KOPT-K1 (cell line): ENCODE results near the gene HYPK.
"Not testable (repeated sequence)": the region's sequence is repeated elsewhere in the genome, so short reads cannot be mapped to it uniquely, and the experiment has no call there.

ENCODE experiments used
- H3K27ac ChIP-seq: fragments of 200-600 bp; sonication (generic); 2 replicates; pipeline ENCODE4 v1.5.1; 2016; ENCODE audit warnings: antibody characterized with exemption, mild to moderate bottlenecking, low read depth, low read length; ENCODE audit not compliant: poor library complexity, severe bottlenecking
- H3K36me3 ChIP-seq: fragments of 200-600 bp; sonication (generic); 2 replicates; pipeline ENCODE4 v1.5.1; 2017; ENCODE audit warnings: antibody characterized with exemption, mild to moderate bottlenecking, low read length, moderate library complexity; ENCODE audit not compliant: insufficient read depth
- H3K9me3 ChIP-seq: fragments of 200-600 bp; sonication (generic); 2 replicates; pipeline ENCODE4 v1.5.1; 2017; ENCODE audit warnings: antibody characterized with exemption, low read length, mild to moderate bottlenecking; ENCODE audit not compliant: insufficient read depth, poor library complexity, severe bottlenecking

Gene HYPK

DNA sequence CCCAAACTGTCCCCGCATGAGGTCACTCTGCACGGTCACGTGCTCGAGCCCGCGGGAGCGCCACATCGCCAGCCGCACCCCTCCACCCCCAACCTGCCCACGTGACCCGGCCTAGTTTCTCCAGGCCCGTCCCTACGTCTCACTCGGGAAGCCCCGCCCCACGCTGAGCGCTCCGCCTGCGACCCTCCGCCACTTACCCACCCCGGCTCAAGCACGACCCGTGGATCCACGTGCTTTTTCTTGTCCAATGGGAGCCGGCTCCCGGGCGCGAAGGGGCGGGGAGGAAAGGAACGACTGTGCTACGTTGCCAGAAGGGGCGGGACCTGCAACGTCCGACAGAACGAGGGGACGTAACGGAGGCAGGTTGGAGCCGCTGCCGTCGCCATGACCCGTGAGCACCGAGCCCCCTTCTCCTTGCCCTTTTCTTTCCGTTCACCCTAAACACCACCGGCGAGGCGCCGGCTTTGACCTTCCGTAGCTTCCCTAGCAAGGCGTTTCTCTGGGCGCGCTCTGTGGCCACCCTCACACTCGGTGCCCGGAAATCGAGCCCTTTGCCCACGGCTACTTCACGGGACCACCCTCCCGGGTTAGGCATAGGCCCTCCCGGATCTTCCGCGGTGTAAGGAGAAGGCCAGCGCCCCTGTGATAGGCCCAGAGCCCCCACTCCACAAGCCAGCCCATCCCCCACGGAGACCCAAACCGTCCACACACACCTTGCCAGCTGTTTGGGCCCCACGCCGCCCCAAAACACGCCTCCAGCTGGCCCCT lies 8.2 kb upstream of the HYPK start, which contains the start of gene SERF2:
SERF2 (plus strand) TSS at position 328 of the 768 bp plus-strand sequence; CDS start at position 385, 57 bp downstream.
- no peaks in the 10 kb centered on the region for H3K9me3 ChIP-seq
- peaks cover 40% of the 10 kb centered on the region for H3K36me3 ChIP-seq
- peak within 1 kb of the TSS; percentile 95 for H3K27ac ChIP-seq

DNA sequence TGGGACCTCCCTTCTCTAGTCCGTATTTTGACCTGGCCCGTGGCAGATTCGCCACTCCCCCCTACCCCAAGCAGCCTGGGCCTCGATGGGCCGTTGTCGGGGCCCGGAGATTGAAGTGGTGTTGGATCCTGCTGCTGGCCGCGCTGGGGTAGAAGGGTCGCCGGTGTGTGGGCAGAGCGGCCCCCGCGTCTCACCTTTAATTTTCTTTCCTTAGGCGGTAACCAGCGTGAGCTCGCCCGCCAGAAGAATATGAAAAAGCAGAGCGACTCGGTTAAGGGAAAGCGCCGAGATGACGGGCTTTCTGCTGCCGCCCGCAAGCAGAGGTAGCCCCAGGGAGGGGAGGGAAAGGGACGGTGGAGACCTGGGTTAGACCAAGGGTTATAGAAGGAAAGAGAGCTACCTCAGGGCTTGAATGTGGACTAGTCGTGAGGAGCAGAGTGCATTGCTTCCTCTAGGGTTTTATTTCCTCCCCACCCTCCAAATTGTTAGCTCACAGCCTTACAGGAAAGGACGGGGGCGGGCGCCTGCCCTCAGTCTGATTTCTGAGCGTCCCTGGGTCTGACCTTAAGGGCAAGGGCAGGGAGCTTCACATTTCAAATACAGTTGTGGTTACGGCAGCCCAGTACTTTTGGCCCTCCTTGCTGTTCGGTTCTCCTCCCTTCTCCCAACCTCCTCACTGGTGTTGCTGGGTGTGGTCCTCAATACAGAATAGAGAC lies 7.5 kb upstream of the HYPK start:
- H3K36me3 ChIP-seq = peaks cover 40% of the 10 kb centered on the region
- no peaks in the 10 kb centered on the region for H3K9me3 ChIP-seq
- peak overlapping the region; percentile 95 for H3K27ac ChIP-seq

DNA sequence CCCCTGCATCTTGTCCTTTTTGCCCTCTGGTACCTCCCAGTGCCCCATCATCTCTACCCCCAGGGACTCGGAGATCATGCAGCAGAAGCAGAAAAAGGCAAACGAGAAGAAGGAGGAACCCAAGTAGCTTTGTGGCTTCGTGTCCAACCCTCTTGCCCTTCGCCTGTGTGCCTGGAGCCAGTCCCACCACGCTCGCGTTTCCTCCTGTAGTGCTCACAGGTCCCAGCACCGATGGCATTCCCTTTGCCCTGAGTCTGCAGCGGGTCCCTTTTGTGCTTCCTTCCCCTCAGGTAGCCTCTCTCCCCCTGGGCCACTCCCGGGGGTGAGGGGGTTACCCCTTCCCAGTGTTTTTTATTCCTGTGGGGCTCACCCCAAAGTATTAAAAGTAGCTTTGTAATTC lies 6.8 kb upstream of the HYPK start:
- Histone ChIP-seq H3K36me3 (peaks cover 45% of the 10 kb centered on the region), H3K27ac (peak overlapping the region; percentile 95), H3K9me3 (no peaks in the 10 kb centered on the region)

DNA sequence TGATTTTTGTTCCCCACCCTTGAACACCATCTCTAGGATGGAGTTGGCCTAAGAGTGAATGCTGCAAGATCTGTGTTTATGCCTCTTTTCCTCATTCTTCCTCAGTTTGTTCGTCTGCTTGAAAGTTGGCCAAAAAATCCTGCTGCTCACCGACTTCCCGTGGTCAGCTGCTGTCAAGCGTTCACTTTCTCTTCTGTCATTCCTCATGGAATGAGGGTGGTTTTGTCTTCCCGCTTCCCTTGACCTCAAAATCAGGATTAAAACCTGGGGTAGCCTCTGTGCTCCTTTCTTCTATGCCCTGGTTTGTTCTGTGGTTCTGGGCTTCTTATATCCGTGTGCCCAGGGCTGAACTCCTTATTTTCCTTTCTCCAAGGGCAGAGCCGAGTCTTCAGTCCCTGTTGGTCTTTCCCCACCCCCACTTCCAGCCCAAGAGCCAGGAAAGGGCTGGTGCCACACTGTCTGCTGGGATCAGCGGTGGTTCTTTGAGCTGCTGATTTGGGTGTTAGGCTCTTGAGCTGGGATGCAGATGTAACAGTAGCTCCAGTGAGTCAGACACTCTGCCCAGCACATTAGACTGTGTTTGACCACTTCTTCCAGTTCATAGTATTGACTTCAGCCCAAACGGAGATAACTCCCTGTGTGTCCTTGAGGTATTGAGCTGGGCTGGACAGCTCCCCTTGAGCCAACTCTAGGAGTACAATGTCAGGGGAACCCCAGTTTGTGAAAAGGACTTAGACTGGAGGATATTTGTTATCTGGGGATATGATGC lies 5.9 kb upstream of the HYPK start:
- Histone ChIP-seq H3K27ac (no peak overlapping the region), H3K9me3 (no peaks in the 10 kb centered on the region), H3K36me3 (peaks cover 54% of the 10 kb centered on the region)

DNA sequence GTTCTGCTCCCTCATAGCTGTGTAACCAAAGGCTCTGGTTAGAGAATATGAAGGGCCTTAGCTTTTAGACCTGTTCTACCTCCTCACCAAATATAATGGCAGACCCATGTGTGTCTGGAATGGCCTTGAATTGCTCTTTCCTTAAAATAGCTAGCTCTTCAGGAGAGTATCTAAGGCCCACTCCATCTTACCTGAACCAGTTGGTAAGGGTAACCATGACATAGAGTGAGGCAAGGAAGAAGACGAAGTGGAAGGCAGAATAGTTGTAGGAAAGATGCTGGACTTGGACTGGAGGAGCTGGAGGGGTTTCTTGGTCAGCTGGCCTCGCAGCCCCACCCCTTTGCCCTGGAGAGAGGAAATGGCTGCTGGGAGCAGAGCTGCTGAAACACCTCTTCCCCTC lies 5.2 kb upstream of the HYPK start:
- Histone ChIP-seq H3K36me3 (peaks cover 60% of the 10 kb centered on the region), H3K27ac (no peak overlapping the region), H3K9me3 (no peaks in the 10 kb centered on the region)

DNA sequence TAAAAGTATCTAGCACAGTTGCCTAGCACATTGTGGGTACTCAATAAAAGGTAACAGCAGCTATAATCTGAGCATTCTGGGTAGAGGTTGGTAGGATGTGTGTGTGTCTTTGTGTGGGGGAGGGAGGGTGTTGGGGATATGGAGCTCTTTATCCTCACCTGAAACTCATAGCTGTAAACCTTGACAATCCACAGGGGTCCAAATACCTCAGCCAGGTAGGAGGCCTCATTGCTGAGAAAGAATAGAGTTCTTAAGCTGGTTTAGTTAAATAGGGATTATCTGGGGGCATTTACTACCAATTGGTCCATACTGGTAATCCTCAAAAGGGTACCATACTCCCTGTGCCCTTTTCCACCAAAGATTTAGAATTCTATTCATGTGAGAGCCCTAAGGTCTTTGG lies 4.4 kb upstream of the HYPK start:
- no peaks in the 10 kb centered on the region for H3K9me3 ChIP-seq
- peaks cover 60% of the 10 kb centered on the region for H3K36me3 ChIP-seq
- H3K27ac ChIP-seq = no peak overlapping the region

DNA sequence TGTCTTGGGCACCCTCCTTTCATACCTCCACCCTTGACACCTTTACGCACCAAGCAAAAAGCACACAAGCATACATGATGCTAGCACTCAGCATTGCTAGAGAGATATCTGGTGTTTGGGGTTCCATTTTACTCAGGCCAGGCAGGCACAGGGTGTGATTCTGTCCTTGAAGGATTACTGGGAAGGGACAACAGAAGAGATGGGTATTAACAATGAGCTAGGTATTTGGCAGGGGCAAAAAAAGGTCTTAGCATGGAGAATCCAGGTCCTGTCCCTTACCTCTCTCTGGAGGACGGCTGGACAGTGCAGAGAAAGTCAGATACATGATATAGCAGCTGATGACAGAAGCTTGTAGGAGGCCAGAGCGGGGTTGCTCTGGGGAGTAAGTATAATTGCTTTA lies 3.8 kb upstream of the HYPK start:
- H3K9me3 ChIP-seq = no peaks in the 10 kb centered on the region
- H3K36me3 ChIP-seq = peaks cover 63% of the 10 kb centered on the region
- no peak overlapping the region for H3K27ac ChIP-seq

DNA sequence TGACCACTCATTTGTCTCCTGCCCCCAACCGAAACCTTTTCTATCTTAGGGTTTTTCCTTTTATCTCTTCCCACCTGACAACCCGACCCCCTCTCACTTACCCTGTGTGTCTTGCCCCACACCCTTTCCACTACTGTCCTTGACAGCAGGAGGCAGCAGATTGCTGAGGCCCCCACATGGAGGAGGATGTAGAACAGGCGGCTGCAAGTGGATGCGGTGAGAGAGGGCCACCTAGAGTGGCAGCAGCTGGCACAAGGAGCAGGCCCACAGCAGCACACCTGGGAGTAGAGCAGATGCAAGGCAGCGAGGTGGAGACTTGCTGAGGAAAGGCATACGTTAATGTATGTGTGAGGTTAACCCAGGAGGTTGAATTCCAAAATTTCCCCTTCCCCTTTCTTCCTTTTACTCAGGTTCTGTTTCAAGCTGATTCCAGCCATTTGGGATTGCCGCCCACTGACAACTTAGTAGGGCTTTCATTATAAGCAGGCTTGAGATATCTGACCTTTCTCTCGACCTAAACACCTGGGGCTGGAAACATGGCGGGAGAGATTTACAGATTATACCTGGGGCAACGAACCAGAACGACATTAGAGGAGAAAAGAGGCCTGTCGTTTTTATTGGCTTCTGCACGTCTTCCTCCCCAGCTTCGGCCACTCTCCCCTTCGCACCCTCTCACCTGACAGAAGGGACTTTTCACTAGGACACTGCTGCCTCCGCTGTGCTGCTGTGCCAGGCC lies 1.0 kb upstream of the HYPK start:
- Histone ChIP-seq H3K36me3 (peaks cover 76% of the 10 kb centered on the region), H3K27ac (peak overlapping the region; percentile 72), H3K9me3 (no peaks in the 10 kb centered on the region)

DNA sequence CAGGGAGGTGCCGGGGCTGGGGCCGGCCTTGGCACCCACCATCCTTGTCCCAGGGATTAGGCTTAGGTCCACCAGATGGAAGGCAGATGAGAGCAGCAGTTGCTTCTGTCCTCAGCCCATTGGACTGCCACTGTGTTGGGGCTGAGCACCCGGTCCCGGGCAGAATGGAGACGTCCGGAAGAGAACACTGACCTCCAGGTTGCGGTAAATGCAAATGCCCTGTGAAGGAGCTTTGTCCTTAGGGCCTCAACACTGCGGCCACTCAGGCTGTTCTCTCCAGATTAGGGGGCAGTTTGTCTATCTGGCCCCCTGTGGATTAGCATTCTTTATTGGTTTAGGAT lies 484 bp upstream of the HYPK start, which contains the start of gene SERINC4:
SERINC4 (minus strand) TSS at position 276 of the 341 bp plus-strand sequence; CDS start at position 42, 234 bp downstream.
- peaks cover 76% of the 10 kb centered on the region for H3K36me3 ChIP-seq
- H3K27ac ChIP-seq = peak within 1 kb of the TSS; percentile 72
- H3K9me3 ChIP-seq = no peaks in the 10 kb centered on the region

DNA sequence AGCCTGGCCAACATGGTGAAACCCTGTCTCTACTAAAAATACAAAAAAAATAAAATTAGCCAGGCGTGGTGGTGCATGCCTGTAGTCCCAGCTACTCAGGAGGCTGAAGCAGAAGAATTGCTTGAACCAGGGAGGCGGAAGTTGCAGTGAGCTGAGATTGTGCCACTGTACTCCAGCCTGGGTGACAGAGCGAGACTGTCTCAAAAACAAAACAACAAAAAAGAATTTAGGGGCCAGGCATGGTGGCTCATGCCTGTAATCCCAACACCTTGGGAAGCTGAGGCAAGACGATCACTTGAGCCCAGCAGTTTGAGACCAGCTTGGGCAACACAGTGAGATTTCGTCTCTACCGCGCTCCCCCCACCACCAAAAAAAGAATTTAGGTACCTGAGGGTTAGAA lies 2.3 kb downstream of the HYPK start:
- H3K9me3 ChIP-seq, H3K27ac ChIP-seq: not testable (repeated sequence)
- peaks cover 79% of the 10 kb centered on the region for H3K36me3 ChIP-seq

DNA sequence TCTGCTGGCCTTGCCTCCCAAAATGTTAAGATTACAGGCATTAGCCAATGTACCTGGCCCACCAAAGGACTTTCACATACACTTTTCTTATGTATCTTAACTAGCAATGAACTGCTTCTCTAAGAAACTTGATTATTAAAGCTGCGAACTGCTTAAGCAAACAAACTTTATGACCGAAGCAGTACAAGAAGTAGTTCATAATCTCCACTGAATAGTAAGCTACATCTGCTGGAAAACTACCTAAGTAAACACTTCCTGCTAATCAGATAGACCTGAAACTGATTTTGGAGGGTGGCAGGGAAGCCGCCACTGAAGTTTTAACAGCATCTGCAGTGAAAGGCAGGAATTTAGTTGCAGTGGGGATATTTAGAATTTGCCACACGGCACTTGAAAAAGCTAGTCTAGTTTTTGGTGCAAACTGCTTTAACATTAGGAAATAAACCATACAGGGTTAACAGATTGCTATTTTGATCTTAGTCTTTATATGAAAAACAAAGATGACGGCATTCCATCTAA lies 8.1 kb downstream of the HYPK start:
- no peaks in the 10 kb centered on the region for H3K9me3 ChIP-seq
- H3K27ac ChIP-seq = no peak overlapping the region
- peaks cover 98% of the 10 kb centered on the region for H3K36me3 ChIP-seq

DNA sequence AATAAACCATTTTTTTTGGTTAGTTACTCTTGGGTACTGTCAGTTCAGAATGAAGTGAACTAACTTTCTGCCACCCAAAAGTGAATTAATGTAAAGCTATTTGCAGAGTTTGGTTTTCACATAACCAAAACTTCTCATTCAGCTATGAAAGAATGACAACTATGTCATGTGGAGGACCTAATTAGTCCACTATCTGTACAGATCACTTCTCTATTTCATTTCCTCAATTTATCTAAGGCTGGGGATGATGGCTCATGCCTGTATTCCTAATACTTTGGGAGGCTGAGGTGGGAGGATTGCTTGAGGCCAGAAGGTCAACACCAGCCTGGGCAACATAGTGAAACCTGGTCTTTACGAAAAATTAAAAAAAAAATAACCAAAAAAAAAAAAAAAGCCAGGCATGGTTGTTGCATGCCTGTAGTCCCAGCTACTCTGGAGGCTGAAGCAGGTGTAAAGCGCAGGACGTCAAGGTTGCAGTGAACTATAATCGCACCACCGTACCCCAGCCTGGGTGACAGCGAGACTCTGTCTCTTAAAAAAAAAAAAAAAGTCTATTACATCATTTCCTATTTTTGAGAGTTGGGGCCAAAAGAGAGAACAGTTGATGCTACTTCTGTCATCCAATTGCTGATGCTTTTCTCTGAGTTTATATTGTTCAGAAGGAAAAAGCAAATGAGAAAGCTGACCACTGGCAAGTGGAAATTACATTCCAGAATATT lies 8.7 kb downstream of the HYPK start:
- Histone ChIP-seq H3K27ac (no peak overlapping the region), H3K9me3 (no peaks in the 10 kb centered on the region), H3K36me3 (peaks cover 99% of the 10 kb centered on the region)

DNA sequence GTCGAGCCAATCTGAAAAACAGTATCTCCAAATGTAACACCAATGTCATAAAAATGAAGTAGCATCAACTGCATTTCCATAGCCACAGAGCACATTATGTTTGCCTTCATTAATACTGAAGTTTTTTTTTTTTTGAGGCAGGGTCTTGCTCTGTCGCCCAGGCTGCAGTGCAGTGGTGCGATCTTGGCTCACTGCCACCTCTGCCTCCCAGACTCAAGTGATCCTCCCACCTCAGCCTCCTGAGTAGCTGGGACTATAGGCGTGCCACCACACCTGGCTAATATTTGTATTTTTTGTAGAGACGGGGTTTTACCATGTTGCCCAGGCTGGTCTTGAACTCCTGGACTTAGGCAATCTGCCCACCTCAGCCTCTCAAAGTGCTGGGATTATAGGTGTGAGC lies 14.7 kb downstream of the HYPK start:
- not testable (repeated sequence) for H3K27ac ChIP-seq, H3K9me3 ChIP-seq
- peaks cover 89% of the 10 kb centered on the region for H3K36me3 ChIP-seq

DNA sequence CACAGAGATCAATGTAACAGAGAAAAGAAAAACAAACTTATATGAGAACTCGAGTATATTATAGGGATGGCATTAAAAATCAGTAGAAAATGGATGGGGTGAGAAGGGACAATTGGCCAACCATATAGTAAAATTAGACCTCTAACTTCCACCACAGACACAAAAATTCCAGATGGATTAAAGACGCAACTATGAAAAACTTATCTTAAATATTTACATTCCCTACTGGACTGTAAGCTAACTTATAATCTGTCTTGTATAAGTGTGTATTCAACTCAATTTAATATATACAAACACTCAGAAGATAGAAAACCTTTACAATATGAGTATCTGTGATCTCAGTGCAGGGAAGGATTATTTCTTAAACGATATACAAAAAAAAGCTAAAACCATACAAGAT lies 21.1 kb downstream of the HYPK start:
- peaks cover 40% of the 10 kb centered on the region for H3K36me3 ChIP-seq
- H3K27ac ChIP-seq = no peak overlapping the region
- H3K9me3 ChIP-seq = no peaks in the 10 kb centered on the region
